BJ (cell line): ENCODE data around the gene PIGM. TPM values are rescaled to one million over a fixed set of nuclear protein-coding genes. Genes with fewer than 3 reads are reported as not detected.
A peak's percentile ranks its signal among the peaks of the same experiment; 100 is the strongest.

Source experiments
- CTCF ChIA-PET: fragments of 350-600 bp; formaldehyde crosslinking; extraction: SDS; loops from one replicate; lab custom pipeline; 2021; ENCODE audit warnings: antibody characterized with exemption, inconsistent platforms; lab: Yijun Ruan, JAX
- POLR2A ChIA-PET: fragments of 300-600 bp; sonication (Branson Sonifier 250); formaldehyde crosslinking; extraction: SDS; loops from one replicate; lab custom pipeline; 2021; ENCODE audit warnings: antibody characterized with exemption; lab: Charles Lee
- DNase-seq: peaks from one replicate; pipeline ENCODE4 v3.0.0-alpha.2; 2011; ENCODE audit warnings: low read depth
- H3K27me3 ChIP-seq: 2 replicates; pipeline ENCODE4 v1.6.0; 2011; ENCODE audit warnings: low read length; ENCODE audit not compliant: control insufficient read depth, insufficient read depth
- H3K36me3 ChIP-seq: 2 replicates; pipeline ENCODE4 v1.5.1; 2011; ENCODE audit warnings: low read length; ENCODE audit not compliant: control insufficient read depth, insufficient read depth
- H3K4me3 ChIP-seq: 2 replicates; pipeline ENCODE4 v1.5.1; 2011; ENCODE audit warnings: low read depth, mild to moderate bottlenecking, control low read depth, low read length
- polyA plus RNA-seq: library from polyadenylated mRNA; depleted of rRNA; stranded (reverse); fragments of >200 nt; gene quantifications from 2 replicates; pipeline ENCODE4 v1.2.3, GENCODE V29; 2011
- TF ChIP-seq, protein P1 (sequence below): IDR thresholded peaks from 2 replicates; pipeline ENCODE4 v1.5.1; 2011; ENCODE audit warnings: low read depth, mild to moderate bottlenecking, control low read depth, inconsistent platforms, low read length, moderate library complexity; ENCODE audit not compliant: insufficient read depth

The PIGM gene
- polyA plus RNA-seq, 1 experiment, result 3.5 TPM

GRCh38 chr1:160040476-160040875 lies 8.7 kb upstream of the PIGM start:
- Histone ChIP-seq H3K27me3 (no peaks in the 10 kb centered on the region; the same call in 1 of the 2 replicates), H3K36me3 (no peaks in the 10 kb centered on the region), H3K4me3 (no peak overlapping the region)
- ChIA-PET CTCF (interaction anchor here (1.1 to 2.0 kb wide), 3 partner anchors 8 to 39 kb away, joined by 3 to 6 read pairs (median 5); partner anchors contain the start of gene PIGM), POLR2A (no interaction called here)
- no peak for DNase-seq
- TF ChIP-seq, protein P1, sequence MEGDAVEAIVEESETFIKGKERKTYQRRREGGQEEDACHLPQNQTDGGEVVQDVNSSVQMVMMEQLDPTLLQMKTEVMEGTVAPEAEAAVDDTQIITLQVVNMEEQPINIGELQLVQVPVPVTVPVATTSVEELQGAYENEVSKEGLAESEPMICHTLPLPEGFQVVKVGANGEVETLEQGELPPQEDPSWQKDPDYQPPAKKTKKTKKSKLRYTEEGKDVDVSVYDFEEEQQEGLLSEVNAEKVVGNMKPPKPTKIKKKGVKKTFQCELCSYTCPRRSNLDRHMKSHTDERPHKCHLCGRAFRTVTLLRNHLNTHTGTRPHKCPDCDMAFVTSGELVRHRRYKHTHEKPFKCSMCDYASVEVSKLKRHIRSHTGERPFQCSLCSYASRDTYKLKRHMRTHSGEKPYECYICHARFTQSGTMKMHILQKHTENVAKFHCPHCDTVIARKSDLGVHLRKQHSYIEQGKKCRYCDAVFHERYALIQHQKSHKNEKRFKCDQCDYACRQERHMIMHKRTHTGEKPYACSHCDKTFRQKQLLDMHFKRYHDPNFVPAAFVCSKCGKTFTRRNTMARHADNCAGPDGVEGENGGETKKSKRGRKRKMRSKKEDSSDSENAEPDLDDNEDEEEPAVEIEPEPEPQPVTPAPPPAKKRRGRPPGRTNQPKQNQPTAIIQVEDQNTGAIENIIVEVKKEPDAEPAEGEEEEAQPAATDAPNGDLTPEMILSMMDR, result no peak

DNA sequence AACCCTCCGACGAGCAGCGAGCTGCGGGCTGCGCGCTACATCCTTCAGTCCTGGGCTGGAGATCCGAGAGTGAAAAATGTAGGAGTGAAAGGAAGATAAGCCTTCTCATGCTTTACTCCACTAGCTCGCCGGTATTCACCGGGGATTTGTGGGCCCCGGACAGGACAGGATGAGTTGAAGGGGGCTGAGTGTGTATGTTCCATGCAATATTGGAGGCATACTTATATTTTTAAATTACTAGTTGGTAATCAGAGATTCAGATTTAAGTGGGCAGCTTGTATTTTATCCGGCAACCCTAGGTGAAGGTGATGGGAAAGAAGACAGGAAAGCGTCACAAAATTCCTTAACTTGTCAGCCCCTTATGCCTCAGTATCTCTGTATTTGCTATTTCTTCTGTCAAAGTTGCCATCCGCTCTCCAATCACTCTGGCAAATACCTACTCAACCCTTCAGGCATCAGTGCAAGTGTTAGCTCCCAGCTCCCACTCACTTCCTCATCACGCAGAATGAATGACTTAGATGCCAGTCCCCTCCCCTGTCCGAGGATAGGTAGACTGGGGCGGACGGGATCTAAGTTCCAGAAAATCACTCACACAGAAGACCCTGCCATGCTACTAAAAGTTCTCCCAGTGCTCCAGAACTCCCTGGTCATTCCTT lies 503 bp upstream of the PIGM start:
- no peaks in the 10 kb centered on the region for H3K36me3 ChIP-seq
- TF ChIP-seq, protein P1, result no peak
- CTCF ChIA-PET, result interaction anchor here (0.8 to 3.6 kb wide), 6 partner anchors 8 to 83 kb away, joined by 3 to 28 read pairs (median 10); no protein-coding TSS in a partner anchor
- no peaks in the 10 kb centered on the region for H3K27me3 ChIP-seq
- POLR2A ChIA-PET, result no interaction called here
- peak overlapping the region; percentile 55 for H3K4me3 ChIP-seq
- DNase-seq, result no peak

- POLR2A ChIA-PET, result interaction anchor here (0.6 kb wide), 1 partner anchor 14 kb away, joined by 3 read pairs; no protein-coding TSS in a partner anchor
Observed at GRCh38 chr1:160030657-160031364, 979 bp downstream of the PIGM start.

DNA sequence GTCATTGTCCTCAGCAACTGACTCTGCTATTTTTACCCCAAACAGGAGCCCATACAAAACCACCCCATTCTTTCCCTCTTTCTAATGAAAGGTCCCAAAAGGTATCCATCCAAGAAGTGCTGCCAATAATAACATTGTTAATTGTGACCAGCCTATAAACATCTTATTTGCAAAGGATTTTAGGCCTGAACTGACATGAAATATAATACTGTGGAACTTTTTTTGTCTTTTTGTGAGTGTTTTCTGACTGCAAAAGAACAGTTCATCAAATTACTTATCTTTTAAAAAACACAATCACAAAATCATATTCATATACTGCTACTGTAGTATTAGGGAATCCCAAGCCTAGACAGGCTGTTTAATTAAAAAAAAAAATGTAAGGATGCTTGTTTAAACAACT lies 3.4 kb downstream of the PIGM start:
- no peak for DNase-seq
- Histone ChIP-seq H3K27me3 (no peaks in the 10 kb centered on the region), H3K4me3 (no peak overlapping the region), H3K36me3 (no peaks in the 10 kb centered on the region)
- TF ChIP-seq, protein P1, result no peak
- ChIA-PET POLR2A (no interaction called here), CTCF (no interaction called here)

More at GRCh38 chr1:160030657-160031364, 979 bp downstream of the PIGM start:
- CTCF ChIA-PET, result interaction anchor here (0.9 to 3.6 kb wide), 6 partner anchors 15 to 162 kb away, joined by 3 to 28 read pairs (median 10); no protein-coding TSS in a partner anchor
- Histone ChIP-seq H3K27me3 (no peaks in the 10 kb centered on the region), H3K4me3 (peak overlapping the region; percentile 55), H3K36me3 (no peaks in the 10 kb centered on the region)
- DNase-seq, result no peak
- TF ChIP-seq, protein P1, result no peak

- no peak for DNase-seq
- no peaks in the 10 kb centered on the region; the same call in 1 of the 2 replicates for H3K27me3 ChIP-seq
- ChIA-PET CTCF (interaction anchor here (2.8 to 3.9 kb wide), 2 partner anchors 18 to 21 kb away, joined by 18 to 33 read pairs; no protein-coding TSS in a partner anchor), POLR2A (no interaction called here)
- TF ChIP-seq, protein P1, result no peak
- H3K36me3 ChIP-seq, result no peaks in the 10 kb centered on the region
- no peak overlapping the region for H3K4me3 ChIP-seq
Observed at GRCh38 chr1:160025314-160025713, 6.5 kb downstream of the PIGM start.
